Hematopoietic multipotent progenitor cell treated with erythropoietin and hydrocortisone succinate and interleukin-3 and kit ligand, for 8 days (in vitro differentiated cells): Measurements from ENCODE around the gene BPI.
"Not testable (repeated sequence)": the region's sequence is repeated elsewhere in the genome, so short reads cannot be mapped to it uniquely, and the experiment has no call there.

Experiments
- DNase-seq: peaks from one replicate; pipeline ENCODE4 v3.0.0-alpha.2; 2015

The BPI gene

GRCh38 chr20:38306379-38306778 lies 2.4 kb downstream of the BPI start:
- DNase-seq, result no peak

- no peak for DNase-seq
These were observed 3.6 kb downstream of the BPI start for GRCh38 chr20:38307371-38308046.

GRCh38 chr20:38308047-38308438 lies 4.1 kb downstream of the BPI start:
- no peak for DNase-seq

GRCh38 chr20:38308447-38308846 lies 4.5 kb downstream of the BPI start:
- no peak for DNase-seq

- DNase-seq, result no peak
These were observed 7.1 kb downstream of the BPI start for GRCh38 chr20:38311091-38311490.

- DNase-seq, result no peak
These were observed 7.5 kb downstream of the BPI start for GRCh38 chr20:38311491-38311890.

- DNase-seq, result no peak
These were observed 9.7 kb downstream of the BPI start for GRCh38 chr20:38313676-38314075.

- DNase-seq, result not testable (repeated sequence)
These were observed 10.4 kb downstream of the BPI start for GRCh38 chr20:38314350-38314749.

- no peak for DNase-seq
These were observed 11.5 kb downstream of the BPI start for GRCh38 chr20:38315290-38315966.

GRCh38 chr20:38316341-38316740 lies 12.4 kb downstream of the BPI start:
- no peak for DNase-seq

- no peak for DNase-seq
These were observed 13.5 kb downstream of the BPI start for GRCh38 chr20:38317422-38317821.

GRCh38 chr20:38320221-38320620 lies 16.3 kb downstream of the BPI start:
- no peak for DNase-seq

GRCh38 chr20:38321959-38322598 lies 18.1 kb downstream of the BPI start:
- DNase-seq, result peak; percentile 53

- no peak for DNase-seq
These were observed 20.2 kb downstream of the BPI start for GRCh38 chr20:38324159-38324558.

GRCh38 chr20:38325167-38325566 lies 21.2 kb downstream of the BPI start:
- no peak for DNase-seq

GRCh38 chr20:38325905-38326304 lies 21.9 kb downstream of the BPI start:
- peak; percentile 43 for DNase-seq

GRCh38 chr20:38326309-38326708 lies 22.4 kb downstream of the BPI start:
- DNase-seq, result no peak

- no peak for DNase-seq
These were observed 26.7 kb downstream of the BPI start for GRCh38 chr20:38330638-38331037.

- no peak for DNase-seq
These were observed 27.3 kb downstream of the BPI start for GRCh38 chr20:38331245-38331644.

- no peak for DNase-seq
These were observed 27.9 kb downstream of the BPI start for GRCh38 chr20:38331814-38332213.

- DNase-seq, result no peak
These were observed 30.1 kb downstream of the BPI start for GRCh38 chr20:38334016-38334415.

GRCh38 chr20:38336726-38337125 lies 32.8 kb downstream of the BPI start:
- DNase-seq, result no peak

GRCh38 chr20:38337561-38338140 lies 33.7 kb downstream of the BPI start:
- DNase-seq, result peak; percentile 80
